OCI-LY1 (cell line): ENCODE results near the gene ARHGEF10L.

ENCODE experiments used
- EZH2 ChIP-seq: fragments of 200-600 bp; sonication (generic), shearing (Covaris generic); IDR thresholded peaks from 2 replicates; pipeline ENCODE4 v1.8.0; 2017; ENCODE audit warnings: borderline replicate concordance, mixed run types, mild to moderate bottlenecking, antibody characterized with exemption, low read length, moderate library complexity, mixed read lengths
- TF ChIP-seq, protein P1 (sequence below): fragments of 200-600 bp; sonication (generic), shearing (Covaris generic); IDR thresholded peaks from 2 replicates; pipeline ENCODE4 v1.5.1; 2017; ENCODE audit warnings: mild to moderate bottlenecking, antibody characterized with exemption, low read length, moderate library complexity, mixed read lengths

- TF ChIP-seq, protein P1, sequence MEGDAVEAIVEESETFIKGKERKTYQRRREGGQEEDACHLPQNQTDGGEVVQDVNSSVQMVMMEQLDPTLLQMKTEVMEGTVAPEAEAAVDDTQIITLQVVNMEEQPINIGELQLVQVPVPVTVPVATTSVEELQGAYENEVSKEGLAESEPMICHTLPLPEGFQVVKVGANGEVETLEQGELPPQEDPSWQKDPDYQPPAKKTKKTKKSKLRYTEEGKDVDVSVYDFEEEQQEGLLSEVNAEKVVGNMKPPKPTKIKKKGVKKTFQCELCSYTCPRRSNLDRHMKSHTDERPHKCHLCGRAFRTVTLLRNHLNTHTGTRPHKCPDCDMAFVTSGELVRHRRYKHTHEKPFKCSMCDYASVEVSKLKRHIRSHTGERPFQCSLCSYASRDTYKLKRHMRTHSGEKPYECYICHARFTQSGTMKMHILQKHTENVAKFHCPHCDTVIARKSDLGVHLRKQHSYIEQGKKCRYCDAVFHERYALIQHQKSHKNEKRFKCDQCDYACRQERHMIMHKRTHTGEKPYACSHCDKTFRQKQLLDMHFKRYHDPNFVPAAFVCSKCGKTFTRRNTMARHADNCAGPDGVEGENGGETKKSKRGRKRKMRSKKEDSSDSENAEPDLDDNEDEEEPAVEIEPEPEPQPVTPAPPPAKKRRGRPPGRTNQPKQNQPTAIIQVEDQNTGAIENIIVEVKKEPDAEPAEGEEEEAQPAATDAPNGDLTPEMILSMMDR: no peak
- TF ChIP-seq EZH2: no peak
Measured at GRCh38 chr1:17630048-17630830, 90.7 kb downstream of the ARHGEF10L start.
